H9 (cell line): Measurements from ENCODE around the gene WFDC1. TPM values are rescaled to one million over a fixed set of nuclear protein-coding genes. Genes with fewer than 3 reads are reported as not detected.

Experiments used
- DNase-seq: peaks from one replicate; pipeline ENCODE4 v3.0.0-alpha.2; 2017
- H2AFZ ChIP-seq: one replicate; pipeline ENCODE4 v1.6.1; 2013; ENCODE audit warnings: mild to moderate bottlenecking, low read length, control low read depth, moderate library complexity
- H2AK5ac ChIP-seq: 2 replicates; pipeline ENCODE4 v1.6.1; 2013; ENCODE audit warnings: low read length, control low read depth, mixed read lengths; ENCODE audit not compliant: insufficient read length
- H2BK120ac ChIP-seq: one replicate; pipeline ENCODE4 v1.6.1; 2013; ENCODE audit warnings: low read depth, mild to moderate bottlenecking, low read length, control low read depth, inconsistent platforms; ENCODE audit not compliant: poor library complexity, severe bottlenecking
- H2BK12ac ChIP-seq: 2 replicates; pipeline ENCODE4 v1.6.1; 2013; ENCODE audit warnings: low read length, control low read depth, mixed read lengths, low read depth; ENCODE audit not compliant: insufficient read length
- H2BK15ac ChIP-seq: 2 replicates; pipeline ENCODE4 v1.6.1; 2013; ENCODE audit warnings: low read depth, low read length, control low read depth
- H2BK20ac ChIP-seq: one replicate; pipeline ENCODE4 v1.6.1; 2013; ENCODE audit warnings: low read depth, mild to moderate bottlenecking, low read length, control low read depth, inconsistent platforms; ENCODE audit not compliant: poor library complexity, severe bottlenecking
- H2BK5ac ChIP-seq: 2 replicates; pipeline ENCODE4 v1.6.1; 2013; ENCODE audit warnings: low read length, control low read depth, mixed read lengths; ENCODE audit not compliant: insufficient read length
- H3K14ac ChIP-seq: 2 replicates; pipeline ENCODE4 v1.6.1; 2013; ENCODE audit warnings: low read length, control low read depth; ENCODE audit not compliant: insufficient read depth
- H3K18ac ChIP-seq: 2 replicates; pipeline ENCODE4 v1.6.1; 2013; ENCODE audit warnings: low read depth, mild to moderate bottlenecking, mixed read lengths, low read length, control low read depth; ENCODE audit not compliant: insufficient read length
- H3K23ac ChIP-seq: 2 replicates; pipeline ENCODE4 v1.6.1; 2013; ENCODE audit warnings: low read length, control low read depth, mixed read lengths, low read depth; ENCODE audit not compliant: insufficient read length
- H3K23me2 ChIP-seq: 2 replicates; pipeline ENCODE4 v1.6.1; 2013; ENCODE audit warnings: low read depth, mild to moderate bottlenecking, mixed read lengths, low read length, control low read depth; ENCODE audit not compliant: insufficient read length, poor library complexity, severe bottlenecking
- H3K27ac ChIP-seq: 2 replicates; pipeline ENCODE4 v1.5.1; 2013; ENCODE audit warnings: low read length, control low read depth, mixed read lengths, low read depth; ENCODE audit not compliant: insufficient read length
- H3K27me3 ChIP-seq: 2 replicates; pipeline ENCODE4 v1.6.1; 2013; ENCODE audit warnings: low read length, control low read depth, inconsistent platforms; ENCODE audit not compliant: insufficient read depth
- H3K4ac ChIP-seq: 2 replicates; pipeline ENCODE4 v1.6.1; 2013; ENCODE audit warnings: low read depth, mild to moderate bottlenecking, control low read depth, inconsistent platforms, low read length, moderate library complexity
- H3K4me1 ChIP-seq: 2 replicates; pipeline ENCODE4 v1.6.1; 2013; ENCODE audit warnings: low read length, control low read depth, inconsistent platforms; ENCODE audit not compliant: insufficient read depth
- H3K4me2 ChIP-seq: 2 replicates; pipeline ENCODE4 v1.6.1; 2013; ENCODE audit warnings: low read length, control low read depth, mixed read lengths; ENCODE audit not compliant: insufficient read length, insufficient read depth
- H3K56ac ChIP-seq: 2 replicates; pipeline ENCODE4 v1.6.1; 2013; ENCODE audit warnings: low read depth, mild to moderate bottlenecking, mixed read lengths, low read length, control low read depth; ENCODE audit not compliant: insufficient read length
- H3K79me1 ChIP-seq: 2 replicates; pipeline ENCODE4 v1.6.1; 2013; ENCODE audit warnings: low read depth, mild to moderate bottlenecking, moderate library complexity, low read length, control low read depth, inconsistent platforms; ENCODE audit not compliant: insufficient read depth, poor library complexity, severe bottlenecking
- H3K79me2 ChIP-seq: 2 replicates; pipeline ENCODE4 v1.6.1; 2013; ENCODE audit warnings: low read length, control low read depth, inconsistent platforms; ENCODE audit not compliant: insufficient read depth
- H3K9ac ChIP-seq: 2 replicates; pipeline ENCODE4 v1.6.1; 2013; ENCODE audit warnings: low read length, control low read depth, mixed read lengths; ENCODE audit not compliant: insufficient read length; ENCODE audit errors: extremely low read depth
- H3K9me3 ChIP-seq: one replicate; pipeline ENCODE4 v1.6.1; 2013; ENCODE audit warnings: low read depth, low read length, inconsistent platforms; ENCODE audit not compliant: control insufficient read depth
- H3T11ph ChIP-seq: one replicate; pipeline ENCODE4 v1.6.1; 2013; ENCODE audit warnings: mild to moderate bottlenecking, low read length, control low read depth, inconsistent platforms
- H4K20me1 ChIP-seq: one replicate; pipeline ENCODE4 v1.6.1; 2013; ENCODE audit not compliant: control insufficient read depth, insufficient read length, insufficient read depth
- H4K5ac ChIP-seq: 2 replicates; pipeline ENCODE4 v1.6.1; 2013; ENCODE audit warnings: low read depth, mild to moderate bottlenecking, mixed read lengths, low read length, control low read depth; ENCODE audit not compliant: insufficient read length
- H4K8ac ChIP-seq: replicated peaks from 2 replicates; pipeline ENCODE4 v1.6.1; 2013; ENCODE audit warnings: low read length, control low read depth, mixed read lengths, low read depth; ENCODE audit not compliant: insufficient read length
- H4K91ac ChIP-seq: 2 replicates; pipeline ENCODE4 v1.6.1; 2013; ENCODE audit warnings: low read depth, mild to moderate bottlenecking, moderate library complexity, mixed read lengths, low read length, control low read depth; ENCODE audit not compliant: insufficient read length
- H3K27ac Mint-ChIP-seq, 3 experiments: 2 replicates in 2 of 3; 3 replicates in 1 of 3; pipeline ENCODE4 v1.8.0; 2020 to 2021; ENCODE audit warnings: mixed read lengths in 3 of 3, mild to moderate bottlenecking in 1 of 3, moderate library complexity in 1 of 3
- H3K27me3 Mint-ChIP-seq: 2 replicates; pipeline ENCODE4 v1.8.0; 2021; ENCODE audit warnings: low read depth, mild to moderate bottlenecking, moderate library complexity, mixed read lengths
- H3K36me3 Mint-ChIP-seq, 3 experiments: 2 replicates in 2 of 3; 3 replicates in 1 of 3; pipeline ENCODE4 v1.8.0; 2020 to 2021; ENCODE audit warnings: low read depth in 3 of 3, mixed read lengths in 3 of 3; ENCODE audit not compliant: insufficient read depth in 1 of 3
- H3K4me1 Mint-ChIP-seq, 2 experiments: 2 replicates each; pipeline ENCODE4 v1.8.0; 2020; ENCODE audit warnings: mixed read lengths in 2 of 2
- H3K4me3 Mint-ChIP-seq, 2 experiments: 2 replicates in 1 of 2; 3 replicates in 1 of 2; pipeline ENCODE4 v1.8.0; 2020 to 2021; ENCODE audit warnings: mild to moderate bottlenecking in 2 of 2, mixed read lengths in 2 of 2, moderate library complexity in 1 of 2
- H3K9me3 Mint-ChIP-seq, 2 experiments: 2 replicates in 1 of 2; 3 replicates in 1 of 2; pipeline ENCODE4 v1.8.0; 2020; ENCODE audit warnings: mild to moderate bottlenecking in 2 of 2, mixed read lengths in 2 of 2, moderate library complexity in 1 of 2
- CTCF ChIP-seq: fragments of 200-600 bp; sonication (generic); conservative IDR thresholded peaks from 3 replicates; pipeline ENCODE4 v1.8.0; 2021; ENCODE audit warnings: antibody characterized with exemption, mild to moderate bottlenecking
- WGBS: extraction: QIAGEN DNeasy Blood & Tissue Kit; methylation state at CpG from one replicate; pipeline ENCODE4 v1.1.7; 2013; ENCODE audit warnings: missing lambda C conversion rate, low lambda C conversion rate, mixed read lengths; ENCODE audit not compliant: insufficient read length; ENCODE audit errors: extremely low coverage; 5-methylcytosine and 5-hydroxymethylcytosine counted together
- total RNA-seq: library from RNA; stranded (reverse); gene quantifications from 2 replicates; pipeline ENCODE4 v1.2.1, GENCODE V29; 2021

The WFDC1 gene
- total RNA-seq, 1 experiment from 2014 or later = 0.24 TPM

GRCh38 chr16:84274515-84274914, 20.2 kb upstream of the WFDC1 start:
- WGBS = no CpG with 5 or more reads among the region's 9 CpGs
- Histone ChIP-seq H3K23me2 (no peaks in the 10 kb centered on the region), H3K4ac (no peak overlapping the region), H2BK120ac (no peak overlapping the region), H3K14ac (no peak overlapping the region), H3K56ac (no peak overlapping the region), H4K8ac (no peak overlapping the region), H3K9me3 (no peaks in the 10 kb centered on the region), H3K79me2 (no peaks in the 10 kb centered on the region), H3K9ac (no peak overlapping the region), H2BK12ac (no peak overlapping the region), H4K91ac (no peak overlapping the region), H3K27ac (no peak overlapping the region), H3K4me2 (no peak overlapping the region), H3K79me1 (no peaks in the 10 kb centered on the region), H4K20me1 (no peaks in the 10 kb centered on the region), H3K18ac (no peak overlapping the region), H2AFZ (no peak overlapping the region), H2BK20ac (no peak overlapping the region), H3K4me1 (no peaks in the 10 kb centered on the region; the same call in 1 of the 2 replicates), H3T11ph (no peak overlapping the region), H2BK5ac (no peak overlapping the region), H3K27me3 (no peaks in the 10 kb centered on the region), H3K23ac (no peak overlapping the region), H4K5ac (no peak overlapping the region), H2AK5ac (no peak overlapping the region), H2BK15ac (no peak overlapping the region)
- Mint-ChIP-seq H3K27me3 (no peaks in the 10 kb centered on the region; the same call in 1 of the 2 replicates), H3K27ac (no peak overlapping the region), H3K4me1 (peaks cover 10 to 11% of the 10 kb centered on the region in 2 experiments), H3K4me3 (no peak overlapping the region), H3K36me3 (no peaks in the 10 kb centered on the region), H3K9me3 (no peaks in the 10 kb centered on the region)
- DNase-seq = no peak
- TF ChIP-seq CTCF = no peak
